ENCODE results near the gene TEAD4.

TEAD4 gene

GRCh38 chr12:3020399-3020798 lies 61.2 kb downstream of the TEAD4 start:
- no peak for DNase-seq (ENCODE audit: insufficient read length)
- FAIRE-seq, result no peak
- TF ChIP-seq POLR2AphosphoS5 (IDR thresholded peaks at IDR 0.05; ENCODE audit: low read depth, low read length), result no peak

- FAIRE-seq (no peak), DNase-seq (ENCODE audit: insufficient read length) (no peak)
- TF ChIP-seq POLR2AphosphoS5 (IDR thresholded peaks at IDR 0.05; ENCODE audit: low read depth, low read length) (no peak), TAF1 (IDR thresholded peaks at IDR 0.05; ENCODE audit: borderline replicate concordance, low read depth, low read length) (no peak), POLR2A (IDR thresholded peaks at IDR 0.05; ENCODE audit: low read depth, low read length) (no peak)
These were observed 61.7 kb downstream of the TEAD4 start for GRCh38 chr12:3020850-3021435.

GRCh38 chr12:3022411-3022810 lies 63.2 kb downstream of the TEAD4 start:
- FAIRE-seq (no peak), DNase-seq (ENCODE audit: insufficient read length) (no peak)
- TF ChIP-seq POLR2AphosphoS5 (IDR thresholded peaks at IDR 0.05; ENCODE audit: low read depth, low read length), result no peak
- no peak for TF ChIP-seq TAF1 (IDR thresholded peaks at IDR 0.05; ENCODE audit: borderline replicate concordance, low read depth, low read length)
- no peak for TF ChIP-seq POLR2A (IDR thresholded peaks at IDR 0.05; ENCODE audit: low read depth, low read length)

DNA sequence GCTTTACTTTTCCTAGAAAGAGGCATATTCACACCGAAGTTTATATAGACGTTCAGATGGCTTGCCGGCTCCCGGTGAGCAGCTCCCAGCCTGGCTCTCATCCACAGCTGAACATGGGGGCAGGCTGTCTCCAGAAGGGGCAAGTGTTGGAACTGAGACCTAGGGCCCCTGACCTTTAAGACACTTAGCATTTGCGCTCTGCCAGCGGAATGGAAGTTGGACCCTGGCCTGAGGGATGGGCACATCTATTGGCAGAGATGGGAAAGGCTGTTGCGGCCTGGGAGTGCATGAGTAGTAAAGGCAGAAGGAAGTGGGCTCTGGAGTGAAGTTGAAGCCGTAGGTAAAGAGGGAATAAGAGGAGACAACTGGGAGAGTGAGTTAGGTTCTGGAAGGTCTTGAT lies 63.8 kb downstream of the TEAD4 start:
- TF ChIP-seq POLR2A (IDR thresholded peaks at IDR 0.05; ENCODE audit: low read depth, low read length) (no peak), TAF1 (IDR thresholded peaks at IDR 0.05; ENCODE audit: borderline replicate concordance, low read depth, low read length) (no peak), POLR2AphosphoS5 (IDR thresholded peaks at IDR 0.05; ENCODE audit: low read depth, low read length) (no peak)
- FAIRE-seq (no peak), DNase-seq (ENCODE audit: insufficient read length) (no peak)

DNA sequence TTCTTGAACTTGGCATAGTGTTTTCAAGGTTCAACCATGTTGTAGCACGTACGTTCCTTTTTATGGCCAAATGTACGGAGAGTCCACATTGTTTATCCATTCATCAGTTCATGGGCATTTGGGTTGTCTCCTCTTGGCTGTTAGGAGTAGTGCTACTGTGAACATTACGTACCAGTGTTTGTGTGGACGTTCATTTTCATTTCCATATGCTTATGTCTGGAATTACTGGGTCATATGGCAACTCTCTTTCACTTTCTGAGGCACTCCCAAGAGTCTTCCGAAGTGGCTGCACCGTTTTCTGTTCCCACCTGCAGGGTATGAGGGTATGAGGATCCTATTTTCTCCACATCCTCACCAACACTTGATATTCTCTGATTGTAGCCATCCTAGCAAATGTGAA lies 68.9 kb downstream of the TEAD4 start:
- FAIRE-seq (no peak), DNase-seq (ENCODE audit: insufficient read length) (no peak)
- no peak for TF ChIP-seq POLR2AphosphoS5 (IDR thresholded peaks at IDR 0.05; ENCODE audit: low read depth, low read length)
- TF ChIP-seq POLR2A (IDR thresholded peaks at IDR 0.05; ENCODE audit: low read depth, low read length), result no peak
- no peak for TF ChIP-seq TAF1 (IDR thresholded peaks at IDR 0.05; ENCODE audit: borderline replicate concordance, low read depth, low read length)

GRCh38 chr12:3030821-3031429 lies 71.7 kb downstream of the TEAD4 start:
- no peak for DNase-seq (ENCODE audit: insufficient read length)
- TF ChIP-seq POLR2AphosphoS5 (IDR thresholded peaks at IDR 0.05; ENCODE audit: low read depth, low read length) (no peak), TAF1 (IDR thresholded peaks at IDR 0.05; ENCODE audit: borderline replicate concordance, low read depth, low read length) (no peak), POLR2A (IDR thresholded peaks at IDR 0.05; ENCODE audit: low read depth, low read length) (no peak)
- FAIRE-seq, result no peak

DNA sequence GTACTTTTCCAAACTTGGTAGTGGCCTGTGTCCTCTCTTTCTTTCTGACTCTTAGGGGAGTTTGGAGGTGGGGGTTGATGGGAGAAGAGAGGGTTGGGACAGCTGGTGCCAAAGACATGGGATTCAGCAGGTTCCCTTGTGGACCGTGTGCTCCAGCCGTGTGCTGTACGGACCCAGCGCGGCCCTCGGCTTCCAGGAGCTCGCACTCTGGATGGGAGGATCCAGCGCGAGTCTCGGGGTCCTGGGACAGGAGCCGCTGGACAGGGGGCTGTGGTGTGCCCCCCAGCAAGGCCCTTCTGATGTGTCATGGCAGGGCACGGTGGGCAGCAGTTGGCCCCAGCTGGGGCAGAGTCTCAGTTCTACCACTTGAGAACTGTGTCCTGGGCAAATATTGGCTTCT lies 73.0 kb downstream of the TEAD4 start:
- FAIRE-seq, result no peak
- no peak for TF ChIP-seq TAF1 (IDR thresholded peaks at IDR 0.05; ENCODE audit: borderline replicate concordance, low read depth, low read length)
- no peak for TF ChIP-seq POLR2A (IDR thresholded peaks at IDR 0.05; ENCODE audit: low read depth, low read length)
- TF ChIP-seq POLR2AphosphoS5 (IDR thresholded peaks at IDR 0.05; ENCODE audit: low read depth, low read length), result no peak
- no peak for DNase-seq (ENCODE audit: insufficient read length)

DNA sequence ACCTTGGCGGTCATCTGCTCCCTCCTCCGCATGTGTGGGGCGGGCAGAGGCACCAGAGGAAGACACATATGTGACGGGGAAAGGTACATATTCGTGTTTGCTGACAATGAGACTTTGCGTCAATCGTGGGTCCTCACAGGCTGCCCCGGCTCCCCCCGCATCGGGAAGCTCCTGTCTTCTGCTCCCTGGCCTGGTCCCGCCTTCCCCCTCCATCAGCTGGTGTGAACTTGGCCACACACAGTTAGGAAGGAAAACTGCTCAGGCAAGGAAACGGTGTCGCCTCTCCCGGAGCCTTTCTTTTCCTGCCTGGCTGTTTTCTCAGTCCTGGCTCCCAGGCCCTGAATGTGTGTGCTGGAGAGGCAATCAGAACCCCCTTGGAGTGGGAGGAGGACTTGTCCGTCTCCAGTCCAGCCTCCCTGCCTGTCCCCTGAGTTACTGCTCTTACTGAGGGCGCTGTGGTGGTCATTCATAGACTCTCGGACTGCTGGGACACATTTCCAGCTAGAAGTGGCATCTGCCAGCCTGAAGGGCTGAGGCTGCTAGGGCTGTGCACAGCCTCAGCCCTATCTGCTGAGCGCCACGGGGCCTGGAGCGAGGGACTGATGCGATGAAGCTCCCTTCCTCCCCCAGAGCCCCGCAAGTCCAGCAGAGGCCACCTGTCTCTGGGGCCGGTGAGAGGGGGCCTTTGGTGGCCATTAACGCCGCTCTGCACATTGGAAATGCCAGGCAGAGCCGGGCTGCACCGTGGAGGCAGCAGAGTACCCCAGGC lies 73.8 kb downstream of the TEAD4 start:
- no peak for TF ChIP-seq POLR2AphosphoS5 (IDR thresholded peaks at IDR 0.05; ENCODE audit: low read depth, low read length)
- FAIRE-seq, result no peak

GRCh38 chr12:3033539-3033867 lies 74.3 kb downstream of the TEAD4 start:
- no peak for FAIRE-seq
- TF ChIP-seq POLR2AphosphoS5 (IDR thresholded peaks at IDR 0.05; ENCODE audit: low read depth, low read length) (no peak), TAF1 (IDR thresholded peaks at IDR 0.05; ENCODE audit: borderline replicate concordance, low read depth, low read length) (no peak), POLR2A (IDR thresholded peaks at IDR 0.05; ENCODE audit: low read depth, low read length) (no peak)
- no peak for DNase-seq (ENCODE audit: insufficient read length)

More for the DNA sequence above, 73.8 kb downstream of the TEAD4 start:
- DNase-seq (ENCODE audit: insufficient read length), result no peak

DNA sequence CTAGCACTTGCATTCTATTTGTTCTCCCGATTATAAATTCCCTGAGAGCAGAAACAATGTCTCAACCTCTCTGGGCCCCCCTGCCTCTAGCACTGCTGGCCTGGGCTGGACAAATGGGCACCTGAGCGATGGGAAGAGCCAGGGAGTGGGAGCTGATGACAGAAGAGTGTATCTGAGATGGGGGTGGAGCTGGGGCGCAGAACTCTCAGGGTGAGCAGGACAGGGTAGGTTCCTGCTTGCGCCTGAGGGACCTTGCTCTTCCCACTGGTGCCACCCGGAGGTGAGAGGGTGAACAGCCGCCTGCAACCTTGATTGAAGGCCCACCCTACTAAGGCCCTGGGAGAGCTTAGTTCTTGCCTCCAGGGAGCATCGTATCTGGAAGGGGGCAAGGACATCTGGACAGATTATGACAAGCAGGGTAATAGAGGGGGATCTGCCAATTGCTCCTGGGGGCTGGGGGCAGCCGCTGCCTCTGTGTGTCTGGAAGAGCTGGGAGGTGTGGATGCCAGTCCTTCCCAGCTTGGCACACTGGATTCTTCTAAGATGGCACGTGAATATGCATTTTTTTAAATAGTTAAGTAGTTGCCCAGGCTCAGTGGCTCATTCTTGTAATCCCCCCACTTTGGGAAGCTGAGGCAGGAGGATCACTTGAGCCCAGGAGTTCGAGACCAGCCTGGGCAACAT lies 75.0 kb downstream of the TEAD4 start:
- FAIRE-seq (peak; percentile 21), DNase-seq (ENCODE audit: insufficient read length) (peak; percentile 66)

GRCh38 chr12:3035171-3035570 lies 76.0 kb downstream of the TEAD4 start:
- DNase-seq (ENCODE audit: insufficient read length) (no peak), FAIRE-seq (no peak)
- TF ChIP-seq POLR2A (IDR thresholded peaks at IDR 0.05; ENCODE audit: low read depth, low read length) (no peak), TAF1 (IDR thresholded peaks at IDR 0.05; ENCODE audit: borderline replicate concordance, low read depth, low read length) (no peak), POLR2AphosphoS5 (IDR thresholded peaks at IDR 0.05; ENCODE audit: low read depth, low read length) (no peak)

More for the DNA sequence above, 75.0 kb downstream of the TEAD4 start:
- TF ChIP-seq POLR2AphosphoS5 (IDR thresholded peaks at IDR 0.05; ENCODE audit: low read depth, low read length) (no peak), TAF1 (IDR thresholded peaks at IDR 0.05; ENCODE audit: borderline replicate concordance, low read depth, low read length) (no peak), POLR2A (IDR thresholded peaks at IDR 0.05; ENCODE audit: low read depth, low read length) (no peak)

Data from GM12892 (cell line).